GM10266 (cell line): ENCODE measurements around the gene RBBP8.

ENCODE experiments used
- DNase-seq: peaks from one replicate; pipeline ENCODE4 v3.0.0; 2012; ENCODE audit errors: extremely low spot score
- TF ChIP-seq, protein P1 (sequence below): IDR thresholded peaks from 2 replicates; pipeline ENCODE4 v1.5.1; 2012; ENCODE audit warnings: mild to moderate bottlenecking, low read depth; ENCODE audit not compliant: control insufficient read depth, insufficient read depth; ENCODE audit errors: missing control alignments

Gene RBBP8

DNA sequence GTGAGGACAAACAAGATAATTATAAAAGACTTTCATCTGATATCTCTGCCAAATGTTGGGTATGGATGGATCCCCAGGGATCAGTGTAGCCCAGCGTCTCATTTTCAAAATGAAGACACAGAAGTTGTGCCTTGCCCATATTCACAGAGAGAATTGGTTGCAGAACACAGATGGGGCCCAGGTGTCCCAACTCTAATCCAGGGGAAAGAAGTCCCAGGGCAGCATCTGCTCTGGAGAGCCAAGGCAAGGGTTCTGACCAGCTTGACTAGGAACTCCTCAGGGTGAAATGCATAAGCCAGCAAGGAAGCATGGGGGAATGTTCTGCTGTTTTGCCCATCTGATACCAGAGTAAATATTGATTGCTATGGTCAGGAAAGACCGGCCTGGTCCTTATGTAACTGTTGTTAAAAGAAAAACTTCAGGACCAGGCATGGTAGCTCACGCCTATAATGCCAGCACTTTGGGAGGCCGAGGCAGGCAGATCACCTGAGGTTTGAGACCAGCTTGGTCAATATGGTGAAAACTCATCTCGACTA lies 133.4 kb downstream of the RBBP8 start:
- DNase-seq = no peak
- TF ChIP-seq, protein P1, sequence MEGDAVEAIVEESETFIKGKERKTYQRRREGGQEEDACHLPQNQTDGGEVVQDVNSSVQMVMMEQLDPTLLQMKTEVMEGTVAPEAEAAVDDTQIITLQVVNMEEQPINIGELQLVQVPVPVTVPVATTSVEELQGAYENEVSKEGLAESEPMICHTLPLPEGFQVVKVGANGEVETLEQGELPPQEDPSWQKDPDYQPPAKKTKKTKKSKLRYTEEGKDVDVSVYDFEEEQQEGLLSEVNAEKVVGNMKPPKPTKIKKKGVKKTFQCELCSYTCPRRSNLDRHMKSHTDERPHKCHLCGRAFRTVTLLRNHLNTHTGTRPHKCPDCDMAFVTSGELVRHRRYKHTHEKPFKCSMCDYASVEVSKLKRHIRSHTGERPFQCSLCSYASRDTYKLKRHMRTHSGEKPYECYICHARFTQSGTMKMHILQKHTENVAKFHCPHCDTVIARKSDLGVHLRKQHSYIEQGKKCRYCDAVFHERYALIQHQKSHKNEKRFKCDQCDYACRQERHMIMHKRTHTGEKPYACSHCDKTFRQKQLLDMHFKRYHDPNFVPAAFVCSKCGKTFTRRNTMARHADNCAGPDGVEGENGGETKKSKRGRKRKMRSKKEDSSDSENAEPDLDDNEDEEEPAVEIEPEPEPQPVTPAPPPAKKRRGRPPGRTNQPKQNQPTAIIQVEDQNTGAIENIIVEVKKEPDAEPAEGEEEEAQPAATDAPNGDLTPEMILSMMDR = no peak

DNA sequence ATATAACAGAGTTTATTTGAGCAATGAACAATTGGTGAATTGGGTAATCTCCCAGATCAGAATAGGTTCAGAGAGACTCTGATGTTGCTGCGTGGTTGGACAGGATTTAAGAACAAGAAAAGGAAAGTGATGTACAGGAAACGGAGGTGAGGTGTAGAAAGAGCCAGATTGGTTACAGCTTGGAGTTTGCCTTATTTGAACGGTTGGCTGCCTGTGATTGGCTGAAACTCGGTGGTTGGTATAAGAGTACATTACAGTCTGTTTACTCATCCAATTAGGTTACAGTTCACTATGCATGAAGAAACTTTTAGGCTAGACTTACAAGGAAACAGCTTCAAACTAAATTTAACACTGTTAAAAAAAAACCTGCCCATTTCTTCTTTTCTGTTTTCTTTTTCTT lies 134.1 kb downstream of the RBBP8 start:
- TF ChIP-seq, protein P1 = no peak

DNA sequence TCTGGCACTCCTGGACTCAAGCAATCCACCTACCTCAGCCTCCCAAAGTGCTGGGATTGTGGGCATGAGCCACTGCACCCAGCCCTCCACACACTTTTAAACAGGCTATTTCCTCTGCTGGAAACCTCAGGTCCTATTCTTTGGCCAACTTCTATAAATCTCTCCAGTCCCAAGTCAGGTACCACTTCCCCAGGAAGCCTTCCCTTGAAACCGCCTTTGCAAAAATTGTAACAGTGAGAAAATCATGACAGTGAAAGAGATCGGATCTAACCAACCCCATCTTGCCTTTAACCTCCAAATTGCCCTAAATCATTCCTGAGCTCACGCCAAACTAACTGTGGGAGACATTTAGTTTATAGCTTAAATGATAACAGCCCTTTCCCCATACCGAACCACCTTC lies 134.9 kb downstream of the RBBP8 start:
- TF ChIP-seq, protein P1 = no peak
- no peak for DNase-seq

More for the DNA sequence above, 134.1 kb downstream of the RBBP8 start:
- no peak for DNase-seq

DNA sequence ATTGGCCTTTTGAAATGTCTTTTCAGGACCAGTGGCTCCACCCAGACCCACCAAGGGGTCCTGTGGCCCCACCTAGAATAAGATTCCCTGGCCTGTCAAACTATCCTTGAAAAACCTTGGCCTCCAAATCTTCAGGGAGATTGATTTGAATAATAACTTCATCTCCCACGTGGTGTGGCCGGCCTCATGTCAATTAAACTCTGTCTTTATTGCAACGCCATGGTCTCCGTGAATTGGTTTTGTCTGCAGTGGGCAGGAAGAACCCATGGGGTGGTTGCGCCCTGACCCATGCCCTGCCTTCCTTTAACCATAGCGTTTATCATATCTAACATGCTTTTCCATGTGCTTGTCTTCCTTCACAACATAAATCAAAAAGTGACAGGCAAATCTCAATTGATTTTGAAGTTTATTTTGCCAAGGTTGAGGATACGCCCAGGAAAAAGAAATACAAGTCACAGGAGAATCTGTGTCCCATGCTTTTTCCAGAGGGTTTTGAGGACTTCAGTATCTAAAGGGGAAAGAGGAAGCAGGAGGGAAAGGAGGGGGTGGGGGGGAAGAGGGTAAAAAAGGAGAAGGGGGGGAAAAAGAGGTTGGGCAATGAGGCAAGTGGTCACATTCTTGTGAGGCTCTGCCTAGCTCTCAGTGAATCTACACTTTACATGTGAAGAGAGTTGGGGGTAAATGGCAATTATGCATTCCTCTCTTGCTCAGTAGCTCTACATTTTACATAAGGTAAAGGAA lies 135.6 kb downstream of the RBBP8 start:
- TF ChIP-seq, protein P1 = no peak
- no peak for DNase-seq

DNA sequence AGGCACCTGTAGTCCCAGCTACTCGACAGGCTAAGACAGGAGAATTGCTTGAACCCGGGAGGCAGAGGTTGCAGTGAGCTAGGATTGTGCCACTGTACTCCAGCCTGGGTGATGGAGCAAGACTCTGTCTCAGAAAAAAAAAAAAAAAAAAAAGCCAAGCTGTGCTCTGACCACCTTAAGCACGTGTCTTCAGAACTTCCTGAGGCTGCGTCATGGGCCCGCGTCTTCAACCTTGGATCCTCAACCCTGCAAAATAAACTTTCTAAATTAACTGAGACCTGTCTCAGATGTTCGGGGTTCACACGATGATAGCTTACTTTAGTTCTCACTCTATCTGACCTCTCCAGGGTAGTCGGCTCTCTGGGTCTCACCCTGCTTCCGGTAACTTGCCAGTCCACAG lies 136.4 kb downstream of the RBBP8 start:
- TF ChIP-seq, protein P1 = no peak
- DNase-seq = no peak

DNA sequence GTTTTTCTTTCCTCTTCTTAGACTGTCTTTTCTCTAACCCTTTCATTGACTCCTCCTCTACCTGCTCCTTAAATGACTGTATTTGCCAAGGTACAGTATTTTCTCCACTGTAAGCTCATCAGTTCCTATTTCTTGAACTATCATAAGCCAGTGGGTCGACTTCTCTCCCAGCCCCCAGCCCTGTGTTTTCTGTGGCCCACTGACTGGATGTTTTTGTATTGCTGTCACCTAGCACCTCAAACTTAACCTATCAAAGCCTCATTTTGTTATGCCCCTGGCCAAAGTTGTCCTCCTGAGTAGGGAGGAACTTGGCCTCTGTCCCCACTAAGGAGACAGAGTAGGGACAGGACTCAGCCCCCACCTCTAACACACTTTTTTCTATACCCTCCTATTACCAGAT lies 136.8 kb downstream of the RBBP8 start:
- TF ChIP-seq, protein P1 = no peak
- DNase-seq = no peak

DNA sequence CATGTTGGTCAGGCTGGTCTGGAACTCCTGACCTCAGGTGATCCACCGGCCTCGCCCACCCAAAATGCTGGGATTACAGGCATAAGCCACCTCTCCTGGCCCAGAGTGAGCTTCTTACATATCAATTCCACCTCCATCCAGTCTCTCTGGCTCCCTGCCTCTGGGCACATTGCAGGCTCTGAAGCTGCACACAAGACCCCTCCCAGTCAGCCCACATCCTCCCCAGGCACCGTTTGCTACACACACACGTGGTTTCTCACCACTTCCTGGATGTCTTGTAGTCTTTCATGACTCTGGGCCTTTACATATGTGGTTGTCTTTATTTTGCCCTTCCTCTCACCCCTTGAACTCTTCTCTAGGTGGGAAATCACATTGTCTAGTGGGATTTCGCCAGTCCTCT lies 138.2 kb downstream of the RBBP8 start:
- DNase-seq = peak; percentile 75
- TF ChIP-seq, protein P1 = no peak
